GM12873 (cell line): Measurements from ENCODE around the gene CKMT2.

Experiments
- CTCF ChIP-seq: IDR thresholded peaks from 2 replicates; pipeline ENCODE4 v1.5.1; 2012; ENCODE audit warnings: low read depth, mild to moderate bottlenecking, moderate library complexity, low read length, control low read depth; ENCODE audit not compliant: insufficient read depth; ENCODE audit errors: missing control alignments

Gene CKMT2

GRCh38 chr5:81310402-81311063, 77.4 kb downstream of the CKMT2 start:
- no peak for TF ChIP-seq CTCF

DNA sequence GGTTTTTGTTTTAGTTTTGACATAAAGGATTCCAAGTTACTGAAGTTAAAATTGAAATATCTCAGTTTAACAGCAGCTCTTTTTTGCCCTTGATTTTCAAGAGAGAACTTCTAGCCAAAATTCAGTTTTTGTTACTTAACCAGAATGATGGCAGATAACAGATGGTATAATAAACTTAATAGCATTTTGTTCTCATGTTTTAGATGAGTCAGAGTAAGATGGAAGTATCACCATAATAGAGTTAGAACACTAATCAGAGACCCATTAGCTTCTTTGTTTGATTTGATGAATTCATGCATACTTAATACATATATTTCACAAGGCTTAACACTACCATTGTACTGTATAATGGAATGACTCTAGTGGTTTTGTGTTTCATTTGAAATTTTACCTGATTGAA, 80.2 kb downstream of the CKMT2 start:
- no peak for TF ChIP-seq CTCF

DNA sequence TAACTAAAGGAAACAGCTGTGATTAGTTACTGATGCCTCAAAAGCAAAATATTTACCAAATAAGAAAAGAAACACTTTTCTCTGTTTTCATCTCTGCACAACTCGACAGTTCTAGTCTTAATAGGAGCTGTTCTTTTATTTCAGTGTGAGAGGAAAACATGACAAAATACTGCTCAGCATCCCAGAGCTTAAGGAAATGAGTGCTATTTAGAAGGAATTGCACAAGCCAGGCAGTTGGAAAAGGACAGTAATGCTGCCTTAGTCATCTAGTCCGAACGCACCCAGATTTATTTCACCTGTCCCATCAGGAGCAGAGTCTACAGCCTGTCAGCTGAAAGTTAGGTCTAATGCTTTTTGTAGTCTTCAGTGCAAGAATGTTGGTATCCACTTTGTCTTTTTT, 80.6 kb downstream of the CKMT2 start:
- TF ChIP-seq CTCF: no peak

GRCh38 chr5:81314581-81314980, 81.5 kb downstream of the CKMT2 start:
- TF ChIP-seq CTCF: no peak

- no peak for TF ChIP-seq CTCF
These were observed 82.2 kb downstream of the CKMT2 start for GRCh38 chr5:81315336-81315735.

DNA sequence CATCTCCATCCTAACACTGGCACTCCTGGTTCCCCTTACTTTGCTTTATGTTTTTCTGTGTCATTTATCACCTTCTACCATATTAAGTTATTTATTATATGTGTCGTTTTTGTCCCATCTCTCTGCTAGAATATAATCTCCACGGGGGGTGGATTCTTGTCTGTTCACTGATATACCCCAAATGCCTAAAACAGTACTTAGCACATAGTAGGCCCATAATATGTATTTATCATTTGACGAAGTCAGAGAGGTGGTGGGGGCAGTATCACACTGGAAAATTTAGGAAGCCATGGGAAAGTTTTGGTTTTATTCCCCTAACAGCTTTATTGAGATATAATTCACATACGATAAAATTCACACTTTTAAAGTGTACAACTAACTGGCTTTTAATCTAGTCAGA, 82.7 kb downstream of the CKMT2 start:
- no peak for TF ChIP-seq CTCF
